GM18520 (cell line): Measurements from ENCODE around the gene GCNA.
A peak's percentile ranks its signal among the peaks of the same experiment; 100 is the strongest.

Experiments
- ATAC-seq: cut with Tn5 transposase; IDR thresholded peaks from one replicate; pipeline ENCODE4 v1.9.1; 2021; ENCODE audit not compliant: unreplicated experiment

Gene GCNA, protein sequence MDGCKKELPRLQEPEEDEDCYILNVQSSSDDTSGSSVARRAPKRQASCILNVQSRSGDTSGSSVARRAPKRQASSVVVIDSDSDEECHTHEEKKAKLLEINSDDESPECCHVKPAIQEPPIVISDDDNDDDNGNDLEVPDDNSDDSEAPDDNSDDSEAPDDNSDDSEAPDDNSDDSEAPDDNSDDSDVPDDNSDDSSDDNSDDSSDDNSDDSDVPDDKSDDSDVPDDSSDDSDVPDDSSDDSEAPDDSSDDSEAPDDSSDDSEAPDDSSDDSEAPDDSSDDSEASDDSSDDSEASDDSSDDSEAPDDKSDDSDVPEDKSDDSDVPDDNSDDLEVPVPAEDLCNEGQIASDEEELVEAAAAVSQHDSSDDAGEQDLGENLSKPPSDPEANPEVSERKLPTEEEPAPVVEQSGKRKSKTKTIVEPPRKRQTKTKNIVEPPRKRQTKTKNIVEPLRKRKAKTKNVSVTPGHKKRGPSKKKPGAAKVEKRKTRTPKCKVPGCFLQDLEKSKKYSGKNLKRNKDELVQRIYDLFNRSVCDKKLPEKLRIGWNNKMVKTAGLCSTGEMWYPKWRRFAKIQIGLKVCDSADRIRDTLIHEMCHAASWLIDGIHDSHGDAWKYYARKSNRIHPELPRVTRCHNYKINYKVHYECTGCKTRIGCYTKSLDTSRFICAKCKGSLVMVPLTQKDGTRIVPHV

DNA sequence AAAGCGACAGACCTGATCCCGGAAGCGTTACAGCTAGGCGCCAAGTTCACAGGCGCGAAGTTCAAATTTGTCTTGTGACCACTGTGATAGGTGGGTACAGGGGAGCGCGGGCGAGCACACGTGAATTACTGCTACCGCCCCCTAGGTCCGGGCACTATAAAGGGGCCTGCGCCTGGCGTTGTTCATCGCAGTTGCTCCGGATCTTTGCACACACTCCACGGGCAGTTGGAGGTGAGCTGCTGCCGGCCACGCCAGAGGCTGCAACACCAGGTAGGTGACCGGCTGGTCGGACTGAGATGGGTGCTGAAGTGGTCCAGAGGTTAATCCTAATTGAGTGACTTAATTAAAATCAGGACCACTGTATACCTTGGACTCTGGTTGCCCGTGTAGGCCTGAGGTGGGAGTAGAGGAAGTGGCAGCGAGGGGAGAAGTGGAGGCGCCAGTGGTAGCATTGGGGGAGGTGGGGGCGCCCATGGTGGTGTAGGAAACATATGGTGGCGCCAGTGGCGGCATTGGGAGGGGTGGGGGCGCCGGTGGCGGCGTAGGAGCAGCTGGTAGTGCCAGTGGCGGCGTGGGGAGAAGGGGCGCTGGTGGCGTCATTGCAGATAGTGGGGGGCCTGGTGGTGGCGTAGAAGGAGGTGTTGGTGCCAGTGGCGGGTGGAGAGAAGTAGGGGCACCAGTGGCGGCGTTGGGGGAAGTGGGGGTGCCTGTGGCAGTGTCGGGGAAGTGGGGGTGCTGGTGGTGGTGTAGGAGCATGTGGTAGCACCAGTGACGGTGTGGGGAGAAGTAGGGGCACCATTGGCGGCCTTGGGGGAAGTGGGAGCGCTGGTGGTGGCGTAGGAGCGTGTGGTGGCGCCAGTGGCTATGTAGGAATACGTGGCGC is at the start of gene GCNA:
Gene GCNA, plus strand, starts transcription at position 185 of the 883 bp plus-strand sequence. CDS start 2,385 bp downstream, outside the sequence.
- ATAC-seq, result no peak

DNA sequence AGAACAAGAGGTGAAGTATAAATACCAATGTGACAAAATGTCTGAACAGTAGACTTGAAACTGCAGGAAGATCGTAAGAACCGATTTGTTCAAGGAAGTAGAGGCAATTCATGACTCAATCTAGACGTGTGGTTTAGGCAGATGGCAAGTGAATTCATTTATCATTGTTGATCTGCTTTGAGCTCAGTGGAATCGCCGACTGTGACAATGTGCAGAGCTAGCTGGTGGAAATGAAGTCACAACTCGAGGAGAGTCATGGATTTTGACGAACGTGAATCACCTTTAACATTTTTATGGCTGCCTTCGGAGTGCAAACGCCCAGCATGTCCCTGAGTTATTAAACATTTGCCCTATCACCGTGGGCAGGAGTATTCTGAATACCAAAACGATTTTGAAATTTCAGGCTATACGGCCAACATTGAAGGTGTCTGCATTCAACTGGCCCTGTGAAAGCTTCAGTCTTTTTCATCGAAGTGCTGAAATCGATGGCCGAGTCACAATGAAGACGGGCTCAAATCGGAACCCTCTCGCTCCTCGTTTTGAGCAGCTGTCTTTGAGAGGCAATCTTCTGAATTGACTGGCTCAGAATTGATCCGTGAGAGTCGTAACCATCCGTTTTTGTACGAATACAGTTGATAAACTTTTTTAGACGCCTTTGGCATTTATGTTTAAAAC is 46.0 kb upstream of the GCNA start:
- peak; percentile 3 for ATAC-seq

DNA sequence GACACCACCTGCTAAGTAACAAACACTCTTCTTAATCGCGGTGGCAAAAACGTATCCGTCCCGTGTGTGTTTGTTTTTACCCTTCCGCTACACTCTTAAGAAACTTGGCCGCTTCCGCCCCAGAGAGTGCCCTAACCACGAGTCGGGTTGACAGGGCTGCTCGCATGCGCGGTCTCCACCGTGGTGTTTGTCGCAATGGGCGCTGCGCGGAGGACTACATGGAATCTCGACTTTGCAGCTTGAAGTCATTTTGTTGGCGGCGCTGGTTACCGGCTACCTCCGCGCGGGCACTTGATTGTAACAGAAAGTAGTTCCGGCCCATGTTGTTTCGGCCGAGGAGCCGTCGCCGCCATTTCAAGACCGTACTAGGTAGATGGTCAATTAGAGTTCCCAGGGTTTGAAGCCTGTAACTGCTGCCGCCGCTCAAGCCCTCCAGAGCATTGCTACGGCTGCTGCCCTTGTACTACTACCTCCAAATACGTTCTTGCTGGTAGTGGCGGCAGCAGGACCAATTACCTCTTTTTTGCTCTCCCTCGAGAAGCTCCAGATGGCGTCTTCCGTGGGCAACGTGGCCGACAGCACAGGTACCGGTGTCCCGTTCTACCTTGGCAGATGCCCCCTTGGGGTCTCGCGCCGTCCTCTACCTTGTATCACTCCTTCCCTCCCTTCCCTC is 45.3 kb upstream of the GCNA start, which contains the start of gene OGT:
Gene OGT, plus strand, starts transcription at position 352 of the 673 bp plus-strand sequence. Its CDS starts 196 bp downstream, at position 548.
- peak; percentile 61 for ATAC-seq

DNA sequence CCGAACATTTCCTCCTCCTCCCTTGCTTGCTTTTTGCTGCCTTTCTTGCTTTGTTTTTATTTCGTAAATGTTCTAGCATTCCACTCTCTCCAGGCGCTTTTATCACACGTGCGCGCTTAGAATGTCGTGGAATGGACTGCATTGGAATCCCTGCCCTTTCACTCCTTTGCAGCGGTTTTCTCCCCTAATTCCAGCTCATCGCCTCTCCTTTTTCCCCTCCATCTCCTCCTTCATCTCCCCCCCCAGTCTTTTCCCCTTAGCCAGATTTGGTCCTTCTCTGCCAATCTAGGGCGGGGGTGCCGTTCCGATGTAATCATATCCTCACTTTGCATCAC is 44.8 kb upstream of the GCNA start:
- ATAC-seq, result no peak

DNA sequence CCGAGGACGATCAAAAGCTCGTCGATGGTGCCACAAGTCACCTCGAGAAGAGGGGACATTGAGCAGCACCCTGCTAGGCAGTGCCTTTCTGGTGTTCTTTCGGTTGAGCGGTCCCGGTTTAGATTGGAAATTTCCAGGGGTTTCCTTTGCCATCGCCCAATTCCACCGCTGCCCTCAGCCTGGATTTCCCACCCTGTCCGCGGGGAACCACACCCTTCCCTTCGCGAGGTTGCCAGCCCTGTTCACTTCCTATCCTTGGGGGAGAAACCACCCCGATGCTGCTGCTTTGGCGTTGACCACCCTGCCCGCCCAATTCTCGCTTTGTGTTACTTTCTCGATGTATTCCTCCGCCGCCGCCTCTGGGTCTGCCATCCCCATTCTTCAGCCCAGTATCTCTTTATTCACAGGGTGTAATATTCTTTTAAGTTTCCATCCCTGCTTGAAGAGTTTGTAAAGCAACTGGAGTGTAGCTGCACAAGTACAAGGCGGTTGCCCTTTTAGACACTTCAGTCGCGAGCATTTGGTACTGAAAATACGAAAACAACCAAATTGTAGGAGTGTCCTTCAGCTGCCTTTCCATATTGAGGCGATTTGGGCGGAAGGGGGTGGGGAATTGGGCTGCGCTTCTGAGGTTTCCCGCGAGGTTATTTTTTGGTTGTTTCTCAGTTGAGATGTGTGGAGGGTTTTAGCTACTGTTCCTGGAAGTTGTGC is 44.2 kb upstream of the GCNA start:
- ATAC-seq, result no peak

DNA sequence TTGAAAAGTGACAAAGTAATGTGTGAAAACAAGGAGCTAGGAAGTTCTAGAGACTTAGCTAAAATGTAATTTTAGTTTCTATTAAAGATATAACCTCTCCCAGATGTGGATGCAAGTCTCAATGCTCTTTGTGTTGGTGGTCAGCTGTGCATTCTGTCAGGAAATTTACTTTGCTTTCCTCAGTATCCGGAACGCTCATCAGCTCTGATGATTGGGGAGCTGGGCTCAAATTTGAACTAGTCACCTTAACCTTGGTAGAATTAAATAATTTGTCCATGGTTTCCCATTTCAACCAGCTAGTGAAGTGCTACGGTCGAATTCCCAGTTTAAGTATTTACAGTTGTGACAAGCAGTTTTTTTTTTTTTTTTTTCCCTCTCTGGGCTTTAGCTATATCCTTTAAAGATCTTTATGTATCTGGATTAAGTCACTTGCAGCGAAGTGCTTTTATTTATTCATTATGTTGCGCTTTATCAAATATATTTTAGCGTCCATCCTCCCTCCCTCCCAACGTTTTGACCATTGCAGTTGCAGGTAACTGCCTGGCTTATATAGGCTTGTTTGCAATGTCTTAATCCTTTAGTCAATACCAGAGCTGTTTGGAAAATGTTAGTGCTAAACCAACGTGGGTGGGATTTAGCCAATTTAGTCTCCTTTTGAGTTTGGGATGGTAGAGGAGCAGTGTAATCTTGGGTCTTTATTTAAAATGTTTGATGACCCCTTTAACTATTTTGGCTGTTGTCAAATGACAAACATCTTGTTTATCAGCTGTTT is 43.3 kb upstream of the GCNA start:
- no peak for ATAC-seq

DNA sequence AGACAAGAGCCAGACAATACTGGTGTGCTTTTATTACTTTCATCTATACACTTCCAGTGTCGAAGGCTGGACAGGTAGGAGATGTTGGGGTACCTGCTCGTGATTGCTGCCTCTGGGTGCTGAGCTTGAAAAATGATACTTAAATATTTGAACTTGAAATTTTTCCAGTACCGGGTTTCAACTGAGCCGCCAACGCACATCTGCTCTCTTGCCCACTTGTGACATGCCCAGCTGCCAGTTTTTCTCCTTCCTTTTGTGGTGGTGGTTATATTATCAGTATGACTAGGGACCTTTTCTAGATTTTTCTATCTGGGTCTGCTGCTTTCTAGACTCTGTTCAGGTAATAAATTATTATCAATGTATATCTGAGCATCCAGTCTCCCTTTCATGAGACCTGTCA is 42.0 kb upstream of the GCNA start:
- ATAC-seq, result no peak

DNA sequence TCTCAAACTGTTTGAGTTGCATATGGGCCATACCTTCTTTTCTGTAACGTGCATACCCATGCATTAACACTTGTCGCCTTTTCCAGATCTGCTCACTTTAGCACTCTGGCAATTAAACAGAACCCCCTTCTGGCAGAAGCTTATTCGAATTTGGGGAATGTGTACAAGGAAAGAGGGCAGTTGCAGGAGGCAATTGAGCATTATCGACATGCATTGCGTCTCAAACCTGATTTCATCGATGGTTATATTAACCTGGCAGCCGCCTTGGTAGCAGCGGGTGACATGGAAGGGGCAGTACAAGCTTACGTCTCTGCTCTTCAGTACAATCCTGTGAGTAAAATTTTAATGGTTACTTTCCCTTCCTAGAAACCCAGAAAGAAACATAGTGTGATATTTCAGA is 40.5 kb upstream of the GCNA start:
- ATAC-seq, result no peak

DNA sequence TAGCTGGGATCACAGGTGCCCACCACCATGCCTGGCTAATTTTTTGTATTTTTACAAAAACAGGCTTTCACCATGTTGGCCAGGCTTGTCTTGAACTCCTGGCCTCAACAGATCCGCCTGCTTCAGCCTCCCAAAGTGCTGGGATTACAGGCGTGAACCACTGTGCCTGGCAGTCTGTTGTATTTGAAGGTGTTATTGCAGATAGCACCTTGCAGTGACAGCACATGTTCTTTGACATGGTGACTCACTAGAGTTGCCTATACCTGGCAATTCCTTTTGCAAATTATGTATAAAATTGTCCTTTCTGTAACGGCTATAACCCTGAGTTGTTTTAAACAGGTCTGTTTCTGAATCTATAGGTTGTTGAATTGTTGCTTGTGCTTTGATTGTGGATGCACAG is 37.4 kb upstream of the GCNA start:
- ATAC-seq, result peak; percentile 10

DNA sequence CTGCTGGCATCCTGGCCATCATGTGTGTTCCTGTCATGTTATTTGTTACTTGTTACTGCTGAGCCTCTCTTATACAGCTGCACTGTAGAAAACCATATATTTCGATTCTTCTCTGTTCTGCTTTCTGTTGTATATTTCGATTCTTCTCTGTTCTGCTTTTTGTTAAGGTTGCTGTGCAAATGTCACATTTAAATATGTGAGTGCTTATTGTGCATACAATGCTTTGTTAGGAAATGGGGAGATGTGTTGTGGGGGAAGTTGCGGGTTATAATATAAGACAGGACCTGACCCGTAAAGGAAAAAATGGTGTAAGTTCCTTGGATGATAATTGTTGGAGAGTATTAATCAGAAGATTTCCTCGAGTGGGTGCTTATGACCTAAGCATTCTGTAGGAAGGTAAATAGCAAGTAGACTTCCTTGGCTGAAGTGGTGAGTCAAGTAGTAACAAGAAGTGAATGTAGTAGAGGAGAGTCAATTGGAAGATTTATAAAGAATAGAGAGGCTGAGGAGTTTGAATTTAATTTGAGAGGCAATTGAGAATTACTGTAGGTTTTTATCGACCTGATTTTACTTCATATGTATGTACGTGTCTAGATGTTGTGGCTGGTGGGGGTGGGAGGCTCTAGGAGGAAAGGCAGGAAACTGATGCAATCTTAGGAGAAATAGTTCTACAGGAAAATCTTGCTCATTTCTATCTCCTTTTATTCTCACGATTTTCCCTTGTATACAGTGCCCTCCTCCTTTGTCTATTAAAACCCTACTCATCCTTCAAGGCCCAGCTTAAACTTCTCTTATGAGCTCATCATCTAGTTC is 36.8 kb upstream of the GCNA start:
- ATAC-seq, result peak; percentile 78

DNA sequence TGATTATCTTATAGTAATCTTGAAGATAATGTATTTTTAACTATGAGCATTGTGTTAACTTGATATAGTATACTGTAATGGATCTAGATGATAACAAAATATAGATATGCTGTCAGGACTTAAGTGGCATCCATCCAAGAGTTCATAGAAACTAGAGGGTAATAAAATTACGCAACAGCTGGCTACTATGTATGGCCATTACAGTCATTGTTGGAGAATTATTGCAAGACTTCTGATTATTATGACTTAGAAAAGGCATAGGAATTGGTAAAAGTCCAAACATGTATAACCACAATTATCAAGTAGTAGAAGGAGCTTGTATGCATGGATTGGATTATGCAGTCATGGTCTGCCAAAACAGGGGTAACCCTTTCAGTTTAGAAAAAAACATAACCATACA is 35.8 kb upstream of the GCNA start:
- ATAC-seq, result no peak

DNA sequence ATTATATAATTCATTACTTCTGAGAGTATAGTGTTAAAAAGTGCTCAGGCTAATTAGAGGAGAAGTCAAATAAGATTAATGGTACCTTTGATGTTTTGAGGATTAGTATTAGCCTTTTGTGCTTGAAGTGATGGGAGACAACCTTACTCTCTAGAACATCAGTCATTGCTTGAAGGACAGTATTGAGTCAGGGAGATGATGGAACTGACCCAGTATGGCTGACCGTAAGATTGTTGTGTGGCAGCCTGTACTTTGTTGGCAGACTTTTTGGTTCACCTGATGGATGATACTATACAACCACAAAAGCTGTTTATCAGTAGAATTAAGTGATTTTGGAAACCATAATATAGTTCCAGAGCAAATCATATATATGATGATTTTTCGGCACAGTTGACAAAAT is 35.4 kb upstream of the GCNA start:
- ATAC-seq, result no peak

DNA sequence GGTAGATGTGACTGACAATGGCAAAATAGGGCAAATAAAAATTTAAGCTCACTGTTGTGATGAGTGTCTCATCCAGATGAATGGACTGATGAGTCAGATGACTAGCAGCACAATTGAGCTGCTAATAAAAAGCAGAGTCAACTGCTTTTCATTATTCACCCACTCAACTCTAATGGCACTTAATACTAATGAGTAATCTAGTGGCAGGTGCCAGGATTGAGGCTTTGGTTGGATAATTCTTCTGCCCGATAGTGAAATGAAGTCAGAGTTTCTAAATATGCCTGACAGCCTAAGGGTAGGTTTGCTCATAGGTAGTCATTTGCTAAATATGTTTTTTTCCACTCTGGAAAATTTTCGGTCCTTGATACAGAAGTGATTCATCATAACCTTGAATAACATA is 34.9 kb upstream of the GCNA start:
- ATAC-seq, result no peak

DNA sequence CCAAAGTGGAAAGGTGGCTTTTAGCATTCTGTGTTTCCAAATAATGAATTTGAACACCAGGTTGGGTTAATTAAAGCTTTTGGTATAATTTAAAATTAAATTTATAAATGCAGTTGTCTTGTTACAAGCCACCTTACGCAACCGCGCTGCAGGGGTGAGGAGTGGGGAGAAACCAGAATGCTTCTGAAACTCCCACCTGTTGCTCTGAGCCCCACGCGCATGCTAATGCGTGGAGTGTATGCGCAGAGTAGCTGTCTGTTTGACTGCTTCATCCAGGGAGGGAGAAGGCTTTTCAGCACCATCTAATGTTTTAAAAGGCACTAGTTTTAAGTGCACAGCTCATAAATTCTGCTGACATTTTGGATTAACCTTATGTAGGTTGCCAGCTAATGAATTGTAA is 32.9 kb upstream of the GCNA start:
- no peak for ATAC-seq

DNA sequence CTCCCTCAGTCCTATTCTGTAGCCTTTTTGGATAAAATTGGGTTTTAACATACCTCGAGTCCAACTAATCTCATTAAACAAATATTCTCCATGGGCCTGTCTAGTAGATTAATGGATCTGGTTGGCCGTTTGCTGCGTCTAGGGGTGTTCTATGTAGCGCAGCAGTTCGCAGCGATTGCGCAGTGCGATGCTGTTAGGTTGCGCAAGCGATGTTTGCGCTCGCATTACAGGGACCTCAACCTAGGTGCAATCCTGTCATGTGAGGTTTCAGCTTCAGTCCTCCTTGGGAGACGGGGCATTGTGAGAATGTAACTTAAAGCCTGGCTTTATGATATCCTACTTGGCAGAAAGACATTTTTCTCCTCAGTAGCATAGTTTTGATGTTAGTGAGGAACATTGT is 31.4 kb upstream of the GCNA start:
- ATAC-seq, result no peak

DNA sequence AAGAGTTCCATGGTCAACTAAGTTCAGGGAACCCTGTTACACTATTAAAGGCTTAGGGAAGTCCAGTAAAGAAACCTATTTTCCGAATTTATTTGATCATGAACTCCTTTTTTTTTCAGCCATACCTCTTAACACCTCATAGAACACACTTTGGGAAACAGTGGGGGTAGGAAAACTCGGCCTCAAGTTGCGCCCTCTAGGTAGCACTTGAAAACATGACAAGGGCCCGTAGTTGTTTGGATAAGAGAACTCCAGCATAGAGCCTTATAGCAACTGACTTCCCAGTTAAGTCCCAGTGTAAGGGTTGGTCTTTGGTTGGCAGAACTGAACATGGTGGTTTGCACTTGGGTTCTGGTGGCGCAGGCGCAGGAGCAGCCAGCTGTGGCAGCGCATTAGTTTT is 30.9 kb upstream of the GCNA start:
- no peak for ATAC-seq

DNA sequence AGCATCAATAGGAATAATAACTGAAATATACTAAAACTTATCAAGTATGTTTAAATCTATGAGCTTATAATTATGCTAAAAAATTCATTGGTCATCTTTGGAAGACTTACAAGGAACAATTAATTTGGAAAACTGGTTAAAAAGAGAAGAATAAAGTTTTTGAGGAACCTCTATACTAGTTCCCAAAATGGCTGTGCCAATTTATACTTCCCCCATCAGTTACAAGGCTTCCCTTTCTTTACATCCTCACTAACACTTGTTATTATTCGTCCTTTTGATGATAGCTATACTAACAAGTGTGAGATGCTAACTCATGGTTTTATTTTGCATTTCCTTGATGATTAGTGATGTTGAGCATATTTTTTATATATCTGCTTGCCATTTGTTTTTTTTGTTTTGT is 28.3 kb upstream of the GCNA start:
- no peak for ATAC-seq

DNA sequence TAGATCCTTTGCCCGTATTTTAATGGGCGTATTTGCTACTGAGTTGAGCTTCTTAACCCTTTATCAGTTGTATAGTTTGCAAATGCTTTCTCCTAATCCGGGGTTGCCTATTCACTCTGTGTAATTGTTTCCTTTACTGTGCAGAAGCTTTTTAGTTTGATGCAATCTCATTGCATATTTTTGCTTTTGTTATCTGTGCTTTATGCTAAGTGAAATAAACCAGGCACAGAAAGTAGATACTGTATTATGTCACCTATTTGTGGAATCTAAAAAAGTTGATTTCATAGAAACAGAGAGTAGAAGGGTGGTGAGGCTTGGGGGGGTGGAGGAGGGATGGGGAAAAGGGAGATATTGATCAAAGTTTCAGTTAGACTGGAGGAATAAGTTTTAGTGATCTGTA is 27.7 kb upstream of the GCNA start:
- ATAC-seq, result no peak
